Progenitor cell of endocrine pancreas (in vitro differentiated cells): ENCODE results near the gene HEATR3. TPM values are rescaled to one million over a fixed set of nuclear protein-coding genes. Genes with fewer than 3 reads are reported as not detected.
A peak's percentile ranks its signal among the peaks of the same experiment; 100 is the strongest.

Source experiments
- DNase-seq: peaks from one replicate; pipeline ENCODE4 v3.0.0; 2021; ENCODE audit warnings: low spot score; ENCODE audit not compliant: unreplicated experiment
- H3K27ac Mint-ChIP-seq: 2 replicates; pipeline ENCODE4 v1.8.0; 2021; ENCODE audit warnings: mild to moderate bottlenecking, moderate library complexity, mixed read lengths
- H3K27me3 Mint-ChIP-seq: 2 replicates; pipeline ENCODE4 v1.8.0; 2021; ENCODE audit warnings: mixed read lengths
- H3K36me3 Mint-ChIP-seq: 2 replicates; pipeline ENCODE4 v1.8.0; 2022; ENCODE audit warnings: mixed read lengths; ENCODE audit not compliant: insufficient read depth
- H3K4me1 Mint-ChIP-seq: 2 replicates; pipeline ENCODE4 v1.8.0; 2021; ENCODE audit warnings: low read depth, mixed read lengths
- H3K4me3 Mint-ChIP-seq: 2 replicates; pipeline ENCODE4 v1.8.0; 2021; ENCODE audit warnings: low read depth, mild to moderate bottlenecking, moderate library complexity, mixed read lengths
- H3K9me3 Mint-ChIP-seq: 2 replicates; pipeline ENCODE4 v1.8.0; 2021; ENCODE audit warnings: low read depth, mixed read lengths
- CTCF ChIP-seq: fragments of 200-600 bp; sonication (generic); IDR thresholded peaks from one replicate; pipeline ENCODE4 v1.5.0; 2021; ENCODE audit warnings: antibody characterized with exemption, mild to moderate bottlenecking; ENCODE audit not compliant: unreplicated experiment
- long read RNA-seq: library from polyadenylated mRNA; unstranded; transcript quantifications from one replicate; pipeline ENCODE4 v2.0.0, GENCODE V29; 2020
- total RNA-seq: library from RNA; stranded (reverse); gene quantifications from 2 replicates; pipeline ENCODE4 v1.2.1, GENCODE V29; 2021

HEATR3 gene
- 18.1 and 19.6 TPM in 2 replicates for total RNA-seq
- long read RNA-seq, partial matches to known transcripts, result 1 of 4 reads
- long read RNA-seq, other reads (novel, unspliced or antisense), result 3 of 4 reads

- peak; percentile 87 for DNase-seq
- H3K27ac Mint-ChIP-seq, result peak within 1 kb of the TSS; percentile 95
- H3K36me3 Mint-ChIP-seq, result peaks cover 2% of the 10 kb centered on the region
- peaks cover 11% of the 10 kb centered on the region for H3K4me1 Mint-ChIP-seq
- H3K9me3 Mint-ChIP-seq, result no peaks in the 10 kb centered on the region
- peak within 1 kb of the TSS; percentile 79 for H3K4me3 Mint-ChIP-seq
- TF ChIP-seq CTCF, result no peak
- H3K27me3 Mint-ChIP-seq, result no peaks in the 10 kb centered on the region
Measured at GRCh38 chr16:50065624-50066481, at the start of gene HEATR3. Gene HEATR3 (plus strand): TSS chr16:50065970. CDS start chr16:50066132, 162 bp downstream.

DNA sequence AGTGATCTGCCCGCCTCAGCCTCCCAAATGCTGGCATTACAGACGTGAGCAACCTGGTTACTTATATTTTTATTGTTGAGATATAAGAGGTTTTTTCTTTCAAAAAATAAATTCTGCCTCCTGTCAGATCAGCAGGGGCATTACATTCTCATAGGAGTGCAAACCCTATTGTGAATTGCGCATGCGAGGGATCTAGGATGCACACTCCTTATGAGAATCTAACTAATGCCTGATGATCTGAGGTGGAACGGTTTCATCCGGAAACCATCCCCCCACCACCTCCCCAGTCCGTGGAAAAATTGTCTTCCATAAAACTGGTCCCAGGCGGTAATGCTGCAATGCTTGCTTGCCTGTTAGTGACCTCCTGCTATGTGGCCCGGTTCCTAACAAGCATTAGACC, 48.2 kb upstream of the HEATR3 start:
- no peak for DNase-seq
- Mint-ChIP-seq H3K9me3 (no peaks in the 10 kb centered on the region), H3K27ac (no peak overlapping the region), H3K36me3 (no peaks in the 10 kb centered on the region), H3K4me1 (peaks cover 7% of the 10 kb centered on the region), H3K27me3 (no peaks in the 10 kb centered on the region), H3K4me3 (no peak overlapping the region)
- no peak for TF ChIP-seq CTCF

DNA sequence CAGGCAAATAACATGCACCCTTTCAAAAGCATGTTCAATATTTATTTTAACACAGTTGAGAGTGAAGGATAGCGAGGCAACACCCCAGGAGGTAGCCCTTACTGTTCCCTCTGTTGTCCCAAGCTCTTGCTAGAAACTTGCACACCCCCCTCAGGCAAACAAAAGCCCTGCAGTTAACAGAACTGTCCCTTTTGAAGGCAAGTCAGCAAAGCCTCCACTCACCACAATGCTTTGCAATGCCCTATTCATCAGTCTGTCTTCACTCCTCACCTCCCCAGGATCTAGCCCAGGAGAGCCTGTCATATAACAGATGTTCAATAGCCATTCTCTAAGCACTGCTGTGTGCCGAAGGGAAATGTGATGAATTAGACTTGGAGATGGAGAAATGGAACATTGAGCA, 44.2 kb upstream of the HEATR3 start:
- H3K4me3 Mint-ChIP-seq, result no peak overlapping the region
- no peak for DNase-seq
- H3K4me1 Mint-ChIP-seq, result peaks cover 27% of the 10 kb centered on the region
- H3K9me3 Mint-ChIP-seq, result no peaks in the 10 kb centered on the region
- H3K27ac Mint-ChIP-seq, result no peak overlapping the region
- no peaks in the 10 kb centered on the region for H3K36me3 Mint-ChIP-seq
- H3K27me3 Mint-ChIP-seq, result no peaks in the 10 kb centered on the region
- TF ChIP-seq CTCF, result peak; percentile 23

DNA sequence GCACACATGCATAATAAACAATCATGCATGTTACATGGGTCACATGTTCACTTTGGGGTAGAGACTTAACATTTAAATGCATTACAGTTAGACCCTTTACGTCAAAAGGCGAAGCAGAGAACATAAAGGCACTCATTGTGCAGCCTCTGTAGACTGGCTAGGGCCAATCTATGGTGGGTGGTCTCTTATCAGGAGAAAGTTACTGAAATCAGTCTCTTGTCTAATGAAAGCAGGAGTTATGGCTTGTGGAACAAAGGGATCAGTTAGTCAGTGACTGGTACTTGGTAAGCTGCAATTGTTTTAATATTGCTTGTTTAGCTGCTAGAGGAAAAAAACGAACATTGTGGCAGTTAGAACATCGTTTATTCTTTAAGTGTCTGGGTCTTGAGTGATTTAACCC, 42.1 kb upstream of the HEATR3 start:
- no peak for DNase-seq
- H3K36me3 Mint-ChIP-seq, result no peaks in the 10 kb centered on the region
- no peak for TF ChIP-seq CTCF
- peak overlapping the region; percentile 20 for H3K27ac Mint-ChIP-seq
- H3K27me3 Mint-ChIP-seq, result no peaks in the 10 kb centered on the region
- H3K4me1 Mint-ChIP-seq, result peaks cover 27% of the 10 kb centered on the region
- no peak overlapping the region for H3K4me3 Mint-ChIP-seq
- no peaks in the 10 kb centered on the region for H3K9me3 Mint-ChIP-seq

DNA sequence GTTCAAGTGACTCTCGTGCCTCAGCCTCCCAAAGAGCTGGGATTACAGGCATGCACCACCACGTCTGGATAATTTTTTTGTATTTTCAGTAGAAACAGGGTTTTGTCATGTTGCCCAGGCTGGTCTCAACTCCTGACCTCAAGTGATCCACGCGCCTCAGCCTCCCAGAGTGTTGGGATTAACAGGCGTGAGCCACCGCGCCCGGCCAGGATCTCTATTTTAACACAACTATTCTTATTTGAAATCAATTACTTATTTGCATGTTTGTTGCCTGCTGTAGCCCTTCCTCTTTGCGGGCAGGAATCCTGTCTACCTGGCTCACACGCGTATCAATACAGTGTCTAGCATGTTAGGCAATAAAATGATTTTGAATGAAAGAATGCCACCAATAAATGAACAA, 41.6 kb upstream of the HEATR3 start:
- Mint-ChIP-seq H3K4me3 (peak overlapping the region; percentile 95), H3K9me3 (no peaks in the 10 kb centered on the region), H3K27me3 (no peaks in the 10 kb centered on the region), H3K36me3 (no peaks in the 10 kb centered on the region), H3K4me1 (peaks cover 27% of the 10 kb centered on the region), H3K27ac (peak overlapping the region; percentile 20)
- no peak for DNase-seq
- no peak for TF ChIP-seq CTCF
